Activated effector memory CD4-positive, alpha-beta T cell treated with anti-CD3 and anti-CD28 coated beads, Interleukin-2, amount 50 U/mL, for 16 hours (primary cell): ENCODE data around the gene DGCR8.
"Not testable (repeated sequence)": the region's sequence is repeated elsewhere in the genome, so short reads cannot be mapped to it uniquely, and the experiment has no call there.

Experiments
- DNase-seq: peaks from one replicate; pipeline ENCODE4 v3.0.0-alpha.2; 2020

The DGCR8 gene

DNA sequence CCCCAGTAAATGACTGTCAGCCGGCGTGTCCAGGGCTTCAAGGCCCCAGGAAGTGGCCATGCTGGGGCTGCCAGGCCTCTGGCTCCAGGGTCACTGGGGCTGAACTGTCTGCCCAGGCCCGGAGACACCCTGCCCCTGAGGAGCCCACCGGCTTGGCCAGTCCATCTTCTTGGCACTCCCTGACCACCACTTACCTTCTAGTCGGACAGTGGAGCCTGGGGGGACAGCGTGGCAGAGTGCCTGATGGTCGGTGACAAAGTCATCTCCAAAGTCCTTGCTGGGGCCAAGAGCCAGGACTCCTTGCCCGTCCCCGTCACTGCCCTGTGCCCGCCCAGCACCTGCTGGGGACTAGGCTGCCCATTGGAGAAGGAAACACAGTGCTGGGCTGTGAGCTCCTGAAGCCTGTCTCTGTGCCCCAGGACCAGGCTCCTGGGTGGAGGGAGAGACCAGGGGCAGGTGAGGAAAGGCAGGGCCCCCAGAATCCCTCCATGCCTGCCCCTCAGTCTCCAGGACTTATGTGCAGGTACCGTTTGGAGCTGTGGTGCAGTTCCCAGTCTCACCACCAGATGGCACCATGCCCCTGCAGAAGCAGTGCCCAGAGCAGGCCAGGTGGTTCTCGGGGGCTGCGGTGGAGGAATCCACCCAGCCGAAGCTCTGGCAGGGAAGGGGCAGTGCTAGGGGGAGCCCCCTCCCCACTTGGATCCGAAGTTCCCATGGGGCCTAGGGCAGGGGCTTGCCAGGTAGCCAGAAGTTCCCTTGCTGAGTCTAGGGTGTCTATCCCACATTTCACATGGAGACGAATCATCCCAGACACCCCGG lies 76.8 kb downstream of the DGCR8 start:
- DNase-seq: peak; percentile 96

DNA sequence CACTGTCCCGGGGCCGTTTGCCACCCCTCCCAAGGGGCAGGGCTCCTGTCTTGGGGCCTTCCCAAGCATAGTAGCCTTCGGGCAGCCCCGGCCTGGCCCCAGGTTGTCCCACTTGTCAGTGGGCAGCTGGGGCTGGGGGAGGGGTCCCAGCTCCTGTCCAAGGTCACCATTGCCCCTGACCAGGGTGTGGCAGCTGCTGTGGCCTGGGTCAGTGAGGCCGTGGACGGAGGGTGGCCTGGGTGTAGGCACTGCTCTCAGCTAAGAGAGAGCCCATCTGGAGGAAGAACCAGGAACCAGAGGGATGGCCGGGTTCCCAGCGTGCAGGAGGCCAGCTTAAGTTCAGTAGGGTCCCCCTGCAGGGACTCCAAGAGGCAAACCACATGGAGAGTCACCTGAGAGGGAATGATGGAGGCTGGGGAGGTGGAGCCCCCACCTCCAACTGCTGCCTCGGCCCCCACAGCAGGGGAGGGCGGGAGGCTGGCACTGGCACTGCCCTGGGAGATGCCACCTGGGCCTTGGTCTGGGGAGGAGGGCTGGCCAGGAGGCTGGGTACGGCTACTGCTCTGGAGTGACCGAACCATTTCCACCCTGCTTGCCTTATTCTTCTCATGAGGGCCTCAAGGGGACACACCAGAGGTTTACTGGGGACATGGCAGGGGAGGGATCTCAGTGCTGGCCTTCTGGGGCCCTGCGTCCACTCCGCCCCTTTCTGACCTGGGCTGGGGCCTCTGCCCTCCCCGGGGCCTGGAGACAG lies 77.6 kb downstream of the DGCR8 start:
- DNase-seq: no peak

DNA sequence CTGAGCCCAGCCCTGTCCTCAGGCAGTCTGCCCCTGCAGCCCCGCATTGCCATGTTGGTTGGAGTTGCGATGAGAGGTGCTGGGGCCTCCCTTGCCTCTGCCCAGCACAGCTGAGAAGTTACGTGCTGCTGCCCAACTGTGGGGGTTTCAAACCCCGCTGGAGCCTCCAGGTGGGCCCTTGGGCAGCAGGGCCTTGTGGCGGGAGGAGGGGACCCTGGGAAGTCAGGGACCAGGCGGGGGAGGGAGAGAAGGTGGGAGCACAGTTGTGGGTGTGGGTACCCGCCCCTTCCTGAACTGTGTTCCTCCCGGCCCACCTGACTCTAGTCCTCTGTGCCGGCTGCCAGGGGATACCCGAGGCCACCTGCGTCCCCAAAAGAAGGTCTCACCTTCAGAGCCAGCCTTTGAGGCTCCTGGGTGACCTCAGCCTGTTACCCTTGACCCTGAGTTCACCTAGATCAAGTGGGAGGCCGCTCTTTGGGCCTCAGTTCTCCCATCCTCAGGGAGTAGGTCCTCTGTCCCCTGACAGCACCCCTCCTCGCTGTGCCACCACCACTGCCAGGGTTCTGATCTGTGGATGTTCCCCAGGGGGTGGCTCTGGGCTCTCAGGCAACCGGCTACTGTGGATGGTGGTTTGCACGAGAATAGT lies 78.5 kb downstream of the DGCR8 start:
- DNase-seq: no peak

DNA sequence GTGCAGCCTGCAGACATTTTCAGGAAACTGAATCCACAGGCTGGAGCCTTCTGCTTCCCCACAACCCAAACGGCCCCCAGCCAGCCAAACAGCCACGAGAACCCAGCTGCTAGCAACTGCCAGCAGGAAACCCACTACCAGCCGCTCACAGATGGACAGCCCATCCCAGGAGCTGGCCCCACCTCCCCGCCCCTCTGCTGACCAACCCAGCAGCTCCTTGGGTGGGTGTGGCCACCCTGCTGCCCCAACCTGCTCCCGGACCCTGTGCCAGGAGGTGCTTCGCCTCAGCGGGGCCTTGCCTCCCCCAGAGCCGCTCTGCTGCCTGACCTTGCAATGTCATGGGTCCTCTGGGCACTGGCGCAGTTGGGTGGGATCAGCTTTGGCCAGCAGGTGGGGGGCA lies 79.0 kb downstream of the DGCR8 start:
- no peak for DNase-seq

DNA sequence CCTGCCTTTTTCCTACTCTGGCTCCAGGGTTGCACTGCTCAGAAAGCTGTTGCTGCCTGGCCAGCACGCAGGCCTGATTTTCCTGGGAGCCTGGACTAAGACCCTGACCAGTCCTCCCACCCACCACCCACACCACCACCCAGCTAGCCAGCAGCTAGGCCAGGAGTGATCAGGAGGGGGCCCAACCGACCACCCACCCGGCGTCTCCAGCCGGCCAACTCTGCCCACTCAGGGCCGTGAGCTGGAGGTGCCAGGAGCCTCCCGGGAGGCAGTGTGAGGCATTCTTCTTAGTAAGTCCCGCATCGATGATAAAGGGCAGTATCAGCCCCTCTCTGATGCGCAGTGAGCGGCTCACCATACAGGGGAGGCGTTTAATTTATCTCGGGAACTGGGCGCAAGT lies 79.5 kb downstream of the DGCR8 start:
- DNase-seq: not testable (repeated sequence)

DNA sequence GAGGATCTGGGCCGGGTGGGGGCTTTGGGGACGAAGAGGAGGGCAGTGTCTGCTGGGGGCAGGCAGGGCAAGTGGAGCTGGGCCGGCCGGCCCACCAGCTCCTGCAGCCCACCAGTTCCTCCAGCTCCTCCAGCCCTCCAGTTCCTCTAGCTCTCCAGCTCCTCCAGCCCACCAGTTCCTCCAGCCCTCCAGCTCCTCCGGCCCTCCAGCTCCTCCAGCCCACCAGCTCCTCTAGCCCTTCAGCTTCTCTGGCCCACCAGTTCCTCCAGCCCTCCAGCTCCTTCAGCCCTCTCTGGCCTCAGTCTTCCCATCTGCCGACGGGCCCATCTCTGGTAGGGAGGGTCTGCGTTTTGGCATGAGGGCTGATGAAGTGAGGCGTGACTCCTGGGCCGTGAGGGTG lies 80.0 kb downstream of the DGCR8 start:
- DNase-seq: no peak
